Right lobe of liver (tissue), 4 donors: ENCODE data around the gene LSS.

Source experiments
- CTCF ChIP-seq, 4 donors: fragments of 200-600 bp in 3 of 4; fragments of 450-650 bp in 1 of 4; IDR thresholded peaks; one replicate each; pipeline versions ENCODE4 v1.5.1 to v1.8.0; 2016 to 2022; ENCODE audit warnings: antibody characterized with exemption in 4 of 4, mild to moderate bottlenecking in 2 of 4
- POLR2A ChIP-seq: fragments of 450-650 bp; IDR thresholded peaks from one replicate; pipeline ENCODE4 v1.6.1; 2017; ENCODE audit warnings: antibody characterized with exemption, mild to moderate bottlenecking
- donor health status: DM: no; HTN: no; CAD: no.
- donor health status: DM: no; HTN: no; CAD: no.
- donor health status: DM: no; HTN: yes; CAD: no.

- TF ChIP-seq CTCF (IDR thresholded peaks at IDR 0.05) (no peak), POLR2A (no peak)
Observed at GRCh38 chr21:46149205-46149901, 79.2 kb downstream of the LSS start.
